Inflammatory macrophage treated with lipopolysaccharide for 4 hours (primary cell): Measurements from ENCODE around the gene RANBP1.

Source experiments
- DNase-seq: peaks from one replicate; pipeline ENCODE4 v3.0.0-alpha.2; 2020

The RANBP1 gene

GRCh38 chr22:20175597-20175900, 59.6 kb downstream of the RANBP1 start:
- DNase-seq = no peak

GRCh38 chr22:20176421-20177085, 60.6 kb downstream of the RANBP1 start:
- no peak for DNase-seq
